PC-3 (cell line): ENCODE data around the gene OPRL1.

ENCODE experiments used
- EZH2 ChIP-seq: fragments of 300-600 bp; sonication (generic); IDR thresholded peaks from one replicate; pipeline ENCODE4 v1.6.1; 2017; ENCODE audit warnings: antibody characterized with exemption, mild to moderate bottlenecking, low read length; ENCODE audit not compliant: unreplicated experiment
- EZH2phosphoT487 ChIP-seq: fragments of 300-600 bp; sonication (generic); IDR thresholded peaks from 2 replicates; pipeline ENCODE4 v1.6.1; 2018; ENCODE audit warnings: mild to moderate bottlenecking, antibody characterized with exemption, low read length, borderline replicate concordance
- TF ChIP-seq, protein P1 (sequence below): fragments of 300-600 bp; sonication (generic); conservative IDR thresholded peaks from 2 replicates; pipeline ENCODE4 v1.5.1; 2017; ENCODE audit warnings: antibody characterized with exemption, low read depth, mild to moderate bottlenecking, low read length

DNA sequence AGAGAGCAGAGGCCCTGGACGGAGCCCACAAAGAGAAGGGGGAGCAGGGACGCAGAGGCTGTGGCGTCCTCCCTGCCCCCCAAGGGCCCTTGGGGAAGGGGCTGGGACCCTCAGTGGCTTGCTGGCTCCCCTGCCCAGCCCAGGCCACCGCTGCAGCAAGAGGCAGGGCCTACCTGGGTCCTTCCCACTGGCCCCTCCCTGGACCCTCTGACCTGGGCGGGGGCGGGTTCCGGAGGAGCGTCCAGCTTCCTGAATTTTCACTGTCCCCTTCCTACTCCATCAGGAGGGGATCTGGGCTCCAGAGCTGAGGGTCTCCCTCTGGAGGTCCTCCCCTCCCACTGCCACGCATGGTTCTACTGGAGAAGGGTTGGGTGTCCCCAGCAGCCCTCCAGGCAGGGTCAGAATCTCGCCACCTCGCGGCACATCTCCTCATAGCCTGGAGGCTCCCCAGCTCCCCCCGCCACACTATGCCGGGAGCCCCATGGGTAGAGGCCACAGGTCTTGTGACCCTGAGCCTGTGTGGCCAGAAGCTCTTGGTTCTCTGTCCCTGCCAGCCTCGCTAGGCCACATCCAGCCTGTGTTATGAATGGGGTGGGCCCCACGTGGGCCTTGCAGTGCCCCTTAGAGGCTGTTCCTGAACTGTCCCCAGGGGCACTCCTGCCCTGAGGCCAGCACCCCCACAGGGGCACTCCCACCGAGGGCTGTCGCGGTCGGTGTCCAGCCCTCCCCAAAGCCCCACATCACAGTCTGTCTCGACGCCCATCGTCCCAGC lies 29.4 kb upstream of the OPRL1 start:
- TF ChIP-seq, protein P1, sequence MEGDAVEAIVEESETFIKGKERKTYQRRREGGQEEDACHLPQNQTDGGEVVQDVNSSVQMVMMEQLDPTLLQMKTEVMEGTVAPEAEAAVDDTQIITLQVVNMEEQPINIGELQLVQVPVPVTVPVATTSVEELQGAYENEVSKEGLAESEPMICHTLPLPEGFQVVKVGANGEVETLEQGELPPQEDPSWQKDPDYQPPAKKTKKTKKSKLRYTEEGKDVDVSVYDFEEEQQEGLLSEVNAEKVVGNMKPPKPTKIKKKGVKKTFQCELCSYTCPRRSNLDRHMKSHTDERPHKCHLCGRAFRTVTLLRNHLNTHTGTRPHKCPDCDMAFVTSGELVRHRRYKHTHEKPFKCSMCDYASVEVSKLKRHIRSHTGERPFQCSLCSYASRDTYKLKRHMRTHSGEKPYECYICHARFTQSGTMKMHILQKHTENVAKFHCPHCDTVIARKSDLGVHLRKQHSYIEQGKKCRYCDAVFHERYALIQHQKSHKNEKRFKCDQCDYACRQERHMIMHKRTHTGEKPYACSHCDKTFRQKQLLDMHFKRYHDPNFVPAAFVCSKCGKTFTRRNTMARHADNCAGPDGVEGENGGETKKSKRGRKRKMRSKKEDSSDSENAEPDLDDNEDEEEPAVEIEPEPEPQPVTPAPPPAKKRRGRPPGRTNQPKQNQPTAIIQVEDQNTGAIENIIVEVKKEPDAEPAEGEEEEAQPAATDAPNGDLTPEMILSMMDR, result no peak
- TF ChIP-seq EZH2, result no peak
- no peak for TF ChIP-seq EZH2phosphoT487
